Testis (tissue), 3 donors: ENCODE data around the gene COBL. TPM values are rescaled to one million over a fixed set of nuclear protein-coding genes. Genes with fewer than 3 reads are reported as not detected.
A peak's percentile ranks its signal among the peaks of the same experiment; 100 is the strongest.

Source experiments
- DNase-seq: peaks from one replicate; pipeline ENCODE4 v3.0.0-alpha.2; 2019
- H3K27ac ChIP-seq, 2 donors: fragments of 200-600 bp; sonication (generic); one replicate each; pipeline ENCODE4 v1.5.1; 2019
- H3K27me3 ChIP-seq: fragments of 200-600 bp; sonication (generic); one replicate; pipeline ENCODE4 v1.5.1; 2019
- H3K36me3 ChIP-seq: fragments of 200-600 bp; sonication (generic); one replicate; pipeline ENCODE4 v1.5.1; 2017; ENCODE audit warnings: low read depth; ENCODE audit errors: missing control alignments
- H3K4me1 ChIP-seq: fragments of 200-600 bp; sonication (generic); one replicate; pipeline ENCODE4 v1.5.1; 2019
- H3K4me3 ChIP-seq, 2 donors: fragments of 200-600 bp; sonication (generic); one replicate each; pipeline ENCODE4 v1.5.1; 2017 to 2019
- H3K9me3 ChIP-seq: fragments of 200-600 bp; sonication (generic); one replicate; pipeline ENCODE4 v1.5.1; 2017
- CTCF ChIP-seq, 3 experiments: fragments of 450-650 bp in 2 of 3; fragments of 200-600 bp in 1 of 3; sonication (generic) in 1 of 3; IDR thresholded peaks; one replicate each; pipeline ENCODE4 v1.5.1; 2016 to 2019; ENCODE audit warnings: antibody characterized with exemption in 3 of 3, mild to moderate bottlenecking in 2 of 3, moderate library complexity in 1 of 3
- POLR2A ChIP-seq: fragments of 450-650 bp; IDR thresholded peaks from one replicate; pipeline ENCODE4 v1.6.1; 2017; ENCODE audit warnings: antibody characterized with exemption, mild to moderate bottlenecking, moderate library complexity
- WGBS, 2 donors: methylation state at CpG; one replicate each; pipeline ENCODE4 v1.1.5; 2018; 5-methylcytosine and 5-hydroxymethylcytosine counted together
- intact Hi-C: fragments of 100-400 bp; cut with DNase I; formaldehyde crosslinking; loops from one replicate; pipeline ENCODE4 v1.15.1; 2023; ENCODE audit warnings: low total_unique reads
- polyA plus RNA-seq: library from polyadenylated mRNA; stranded (reverse); fragments of 350-450 nt; fragmentation: Illumina TruSeq; extraction: RNeasy Lipid Tissue Mini Kit (QIAGEN cat#74804); gene quantifications from one replicate; pipeline ENCODE4 v1.2.3, GENCODE V29; 2014; ENCODE audit warnings: low read depth, low replicate concordance; ENCODE audit not compliant: insufficient read depth
- total RNA-seq, 2 donors: library from RNA; depleted of rRNA; stranded (reverse); fragments of >200 nt; gene quantifications; one replicate each; pipeline ENCODE4 v1.2.3, GENCODE V29; 2016

COBL gene
- total and polyA plus RNA-seq, 3 donors from 2014 or later: 9.2 to 14.8 (median 12.3) TPM

GRCh38 chr7:51186531-51186930 is 130.1 kb downstream of the COBL start:
- intact Hi-C loops: no loop called here
- peaks cover 5% of the 10 kb centered on the region for H3K4me1 ChIP-seq
- no peak for TF ChIP-seq CTCF (IDR thresholded peaks at IDR 0.05)
- no peak for TF ChIP-seq POLR2A
- H3K4me3 ChIP-seq: no peak overlapping the region
- no peaks in the 10 kb centered on the region for H3K36me3 ChIP-seq
- no peaks in the 10 kb centered on the region for H3K27me3 ChIP-seq
- no peak overlapping the region for H3K27ac ChIP-seq
- no peaks in the 10 kb centered on the region for H3K9me3 ChIP-seq
- WGBS, 2 donors: 60 to 65% methylated on average over 2 to 5 of the region's 5 CpGs
- no peak for DNase-seq

- Histone ChIP-seq H3K36me3 (no peaks in the 10 kb centered on the region), H3K27me3 (no peaks in the 10 kb centered on the region), H3K9me3 (no peaks in the 10 kb centered on the region), H3K27ac (no peak overlapping the region), H3K4me1 (peaks cover 3% of the 10 kb centered on the region), H3K4me3 (no peak overlapping the region)
- 34 to 55% methylated on average over 6 of the region's 6 CpGs for WGBS, 2 donors
- intact Hi-C loops: no loop called here
- TF ChIP-seq POLR2A: no peak
- TF ChIP-seq CTCF (IDR thresholded peaks at IDR 0.05): no peak
- DNase-seq: peak; percentile 52
Measured at GRCh38 chr7:51182636-51183166, 133.9 kb downstream of the COBL start.

GRCh38 chr7:51180092-51180491 is 136.5 kb downstream of the COBL start:
- no peaks in the 10 kb centered on the region for H3K4me1 ChIP-seq
- H3K27ac ChIP-seq: no peak overlapping the region
- no peak overlapping the region for H3K4me3 ChIP-seq
- 87 to 92% methylated on average over 4 of the region's 4 CpGs for WGBS, 2 donors
- H3K9me3 ChIP-seq: no peaks in the 10 kb centered on the region
- no peaks in the 10 kb centered on the region for H3K27me3 ChIP-seq
- intact Hi-C loops: no loop called here
- TF ChIP-seq CTCF (IDR thresholded peaks at IDR 0.05): no peak
- TF ChIP-seq POLR2A: no peak
- no peak for DNase-seq
- no peaks in the 10 kb centered on the region for H3K36me3 ChIP-seq

GRCh38 chr7:51175992-51176388 is 140.6 kb downstream of the COBL start:
- Histone ChIP-seq H3K4me1 (no peaks in the 10 kb centered on the region), H3K27me3 (no peaks in the 10 kb centered on the region), H3K9me3 (no peaks in the 10 kb centered on the region), H3K36me3 (no peaks in the 10 kb centered on the region), H3K4me3 (no peak overlapping the region), H3K27ac (no peak overlapping the region)
- TF ChIP-seq CTCF (IDR thresholded peaks at IDR 0.05) (no peak), POLR2A (no peak)
- intact Hi-C loops: no loop called here
- 43 to 44% methylated on average over 3 of the region's 3 CpGs for WGBS, 2 donors
- no peak for DNase-seq

- no peaks in the 10 kb centered on the region for H3K4me1 ChIP-seq
- WGBS, 2 donors: 66% methylated on average over 6 of the region's 6 CpGs
- H3K27ac ChIP-seq: no peak overlapping the region
- no peak for TF ChIP-seq POLR2A
- TF ChIP-seq CTCF (IDR thresholded peaks at IDR 0.05): no peak
- H3K4me3 ChIP-seq: no peak overlapping the region
- no peaks in the 10 kb centered on the region for H3K36me3 ChIP-seq
- intact Hi-C loops: no loop called here
- DNase-seq: no peak
- no peaks in the 10 kb centered on the region for H3K9me3 ChIP-seq
- H3K27me3 ChIP-seq: no peaks in the 10 kb centered on the region
Measured at GRCh38 chr7:51175316-51175991, 141.2 kb downstream of the COBL start.
